ENCODE measurements around the gene RAI14.

The RAI14 gene

GRCh38 chr5:34841816-34842215 lies 185.7 kb downstream of the RAI14 start:
- DNase-seq (ENCODE audit: low spot score), result no peak
- TF ChIP-seq, protein P1, sequence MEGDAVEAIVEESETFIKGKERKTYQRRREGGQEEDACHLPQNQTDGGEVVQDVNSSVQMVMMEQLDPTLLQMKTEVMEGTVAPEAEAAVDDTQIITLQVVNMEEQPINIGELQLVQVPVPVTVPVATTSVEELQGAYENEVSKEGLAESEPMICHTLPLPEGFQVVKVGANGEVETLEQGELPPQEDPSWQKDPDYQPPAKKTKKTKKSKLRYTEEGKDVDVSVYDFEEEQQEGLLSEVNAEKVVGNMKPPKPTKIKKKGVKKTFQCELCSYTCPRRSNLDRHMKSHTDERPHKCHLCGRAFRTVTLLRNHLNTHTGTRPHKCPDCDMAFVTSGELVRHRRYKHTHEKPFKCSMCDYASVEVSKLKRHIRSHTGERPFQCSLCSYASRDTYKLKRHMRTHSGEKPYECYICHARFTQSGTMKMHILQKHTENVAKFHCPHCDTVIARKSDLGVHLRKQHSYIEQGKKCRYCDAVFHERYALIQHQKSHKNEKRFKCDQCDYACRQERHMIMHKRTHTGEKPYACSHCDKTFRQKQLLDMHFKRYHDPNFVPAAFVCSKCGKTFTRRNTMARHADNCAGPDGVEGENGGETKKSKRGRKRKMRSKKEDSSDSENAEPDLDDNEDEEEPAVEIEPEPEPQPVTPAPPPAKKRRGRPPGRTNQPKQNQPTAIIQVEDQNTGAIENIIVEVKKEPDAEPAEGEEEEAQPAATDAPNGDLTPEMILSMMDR (IDR thresholded peaks at IDR 0.05; ENCODE audit: extremely low read depth, missing control alignments), result no peak

DNA sequence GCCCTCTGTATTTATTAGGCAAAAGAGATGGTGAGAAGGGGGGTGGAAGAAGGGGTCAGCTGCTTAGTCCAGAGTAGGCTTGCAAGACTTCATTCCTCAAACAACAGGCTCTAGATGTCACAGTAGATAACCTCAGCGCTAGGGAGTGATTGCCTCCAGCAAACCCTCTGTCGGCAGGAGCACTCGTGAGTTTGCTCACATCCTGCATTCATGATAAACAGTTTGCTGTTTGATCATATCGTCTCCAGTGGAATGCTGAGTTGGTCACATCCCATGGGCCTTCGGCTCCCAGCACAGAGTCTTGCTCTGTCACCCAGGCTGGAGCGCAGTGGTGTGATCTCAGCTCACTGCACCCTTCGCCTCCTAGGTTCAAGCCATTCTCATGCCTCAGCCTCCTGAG lies 186.4 kb downstream of the RAI14 start:
- TF ChIP-seq, protein P1 (IDR thresholded peaks at IDR 0.05; ENCODE audit: extremely low read depth, missing control alignments), result no peak
- no peak for DNase-seq (ENCODE audit: low spot score)

GRCh38 chr5:34843497-34843896 lies 187.4 kb downstream of the RAI14 start:
- TF ChIP-seq, protein P1 (IDR thresholded peaks at IDR 0.05; ENCODE audit: extremely low read depth, missing control alignments), result no peak
- no peak for DNase-seq (ENCODE audit: low spot score)

GRCh38 chr5:34844106-34844505 lies 188.0 kb downstream of the RAI14 start:
- TF ChIP-seq, protein P1 (IDR thresholded peaks at IDR 0.05; ENCODE audit: extremely low read depth, missing control alignments), result no peak
- DNase-seq (ENCODE audit: low spot score), result no peak

DNA sequence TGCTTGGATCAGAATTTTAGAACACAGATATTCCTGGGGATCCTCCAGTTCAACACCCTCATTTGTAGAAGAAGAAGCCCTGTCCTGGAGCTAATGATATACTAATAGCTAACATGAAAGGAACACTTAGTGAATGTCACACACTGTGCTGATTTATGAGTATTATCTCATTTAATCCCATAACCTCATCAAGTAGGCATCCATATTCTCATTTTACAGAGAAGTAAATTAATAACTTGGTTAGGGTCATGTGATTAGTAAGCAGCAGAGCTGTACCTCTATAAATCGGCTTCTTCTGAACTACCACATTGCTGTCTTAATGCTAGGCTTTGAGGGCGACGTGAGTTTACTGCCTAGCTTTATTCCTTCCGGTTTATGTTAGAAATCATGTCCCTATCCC lies 188.9 kb downstream of the RAI14 start:
- TF ChIP-seq, protein P1 (IDR thresholded peaks at IDR 0.05; ENCODE audit: extremely low read depth, missing control alignments), result no peak
- DNase-seq (ENCODE audit: low spot score), result no peak

DNA sequence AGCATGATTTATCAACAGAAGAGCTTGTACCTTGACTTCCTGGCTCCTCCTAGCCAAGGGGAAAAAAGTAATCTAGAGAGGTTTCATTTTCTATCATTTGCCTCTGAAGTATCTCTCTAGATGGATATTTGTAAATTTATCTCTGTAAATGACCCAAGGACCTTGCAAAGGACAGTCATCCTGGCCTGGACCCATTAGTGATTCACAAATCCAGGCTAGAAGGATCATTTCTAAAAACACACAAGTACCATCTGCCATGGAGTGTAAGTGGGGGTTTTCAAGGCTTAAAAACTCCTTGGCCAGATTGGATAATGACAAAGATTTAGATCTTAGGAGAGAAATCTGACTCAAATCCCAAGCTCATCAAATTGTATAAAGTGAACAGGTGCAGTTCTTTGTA lies 190.9 kb downstream of the RAI14 start:
- TF ChIP-seq, protein P1 (IDR thresholded peaks at IDR 0.05; ENCODE audit: extremely low read depth, missing control alignments), result no peak
- DNase-seq (ENCODE audit: low spot score), result no peak

DNA sequence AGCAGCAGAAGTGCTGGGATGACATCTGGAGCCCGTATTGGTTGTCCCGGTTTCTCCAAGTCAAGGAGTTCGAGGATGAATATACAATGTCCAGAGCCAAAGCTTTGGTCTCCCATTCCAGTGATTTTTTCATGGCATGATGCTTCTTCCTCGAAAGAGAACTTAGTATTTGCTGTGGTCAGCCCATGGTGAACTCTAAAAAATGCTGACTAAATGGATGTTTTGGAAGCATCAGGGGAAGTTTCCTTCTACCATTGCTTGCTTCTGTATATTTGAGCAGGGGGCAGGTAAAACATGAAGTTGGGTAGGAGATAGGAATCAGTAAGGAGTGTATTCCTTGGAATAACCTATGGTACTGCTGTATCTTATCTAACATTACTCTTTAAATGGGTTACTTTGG lies 191.4 kb downstream of the RAI14 start:
- DNase-seq (ENCODE audit: low spot score), result no peak
- TF ChIP-seq, protein P1 (IDR thresholded peaks at IDR 0.05; ENCODE audit: extremely low read depth, missing control alignments), result no peak
